Right ventricle myocardium inferior (tissue), 1 donor: ENCODE results near the gene ANKAR. TPM values are rescaled to one million over a fixed set of nuclear protein-coding genes. Genes with fewer than 3 reads are reported as not detected.
"Not testable (repeated sequence)": the region's sequence is repeated elsewhere in the genome, so short reads cannot be mapped to it uniquely, and the experiment has no call there.

ENCODE experiments used
- ATAC-seq: fragments of 200-7000 bp; cut with Tn5 transposase; one replicate; pipeline ENCODE4 v1.9.1; 2020; ENCODE audit warnings: mild to moderate bottlenecking, moderate library complexity
- DNase-seq: peaks from one replicate; pipeline ENCODE4 v3.0.0; 2021; ENCODE audit errors: missing footprints
- intact Hi-C: fragments of 100-400 bp; cut with DNase I; formaldehyde crosslinking; loops from one replicate; pipeline ENCODE4 v1.11.0; 2022
- total RNA-seq: library from RNA; stranded (reverse); fragmentation: NEBNext Ultra II Directional; extraction: Animal tissue kit (Norgen Biotek cat#: 25700); gene quantifications from one replicate; pipeline ENCODE4 v1.2.1, GENCODE V29; 2021
- donor health status: DM: no; HTN: yes; CAD: no; lungs with severe emphysema.

Gene ANKAR
- total RNA-seq, 1 donor from 2014 or later = 6.0 TPM

DNA sequence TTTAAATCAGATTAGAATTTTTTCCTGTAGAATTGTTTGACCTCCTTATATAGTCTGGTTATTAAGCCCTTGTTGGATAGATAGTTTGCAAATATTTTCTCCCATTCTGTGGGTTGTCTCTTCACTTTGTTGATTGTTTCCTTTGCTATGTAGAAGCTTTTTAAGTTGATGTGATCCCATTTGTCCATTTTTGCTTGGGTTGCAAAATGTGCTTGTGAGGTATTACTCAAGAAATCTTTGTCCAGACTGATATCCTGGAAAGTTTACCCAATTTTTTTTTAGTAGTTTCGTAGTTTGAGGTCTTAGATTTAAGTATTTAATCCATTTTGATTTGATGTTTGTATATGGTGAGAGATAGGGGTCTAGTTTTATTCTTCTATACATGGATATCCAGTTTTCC is 13.3 kb downstream of the ANKAR start:
- intact Hi-C loops, DNase-seq, ATAC-seq: not testable (repeated sequence)

DNA sequence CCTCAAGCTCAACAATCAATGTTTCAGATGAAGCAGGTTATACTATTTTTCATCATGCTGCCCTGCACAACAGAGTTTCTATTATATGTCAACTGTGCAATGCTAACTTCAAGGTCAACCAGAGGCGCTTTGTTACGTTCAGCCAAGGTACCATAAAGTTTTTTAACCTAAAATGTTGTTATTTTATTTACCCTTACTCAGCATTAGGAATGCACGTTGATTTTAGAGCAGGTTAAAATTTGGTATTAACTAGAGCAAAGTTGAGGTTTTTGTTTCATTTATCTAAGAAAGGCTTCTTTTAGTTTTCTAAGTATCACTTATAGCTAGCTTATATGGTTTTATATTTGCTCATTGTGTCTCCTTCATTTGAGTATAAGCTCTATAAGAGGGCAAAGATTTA is 21.8 kb downstream of the ANKAR start:
- ATAC-seq = no peak
- DNase-seq = no peak
- intact Hi-C loops = no loop called here

DNA sequence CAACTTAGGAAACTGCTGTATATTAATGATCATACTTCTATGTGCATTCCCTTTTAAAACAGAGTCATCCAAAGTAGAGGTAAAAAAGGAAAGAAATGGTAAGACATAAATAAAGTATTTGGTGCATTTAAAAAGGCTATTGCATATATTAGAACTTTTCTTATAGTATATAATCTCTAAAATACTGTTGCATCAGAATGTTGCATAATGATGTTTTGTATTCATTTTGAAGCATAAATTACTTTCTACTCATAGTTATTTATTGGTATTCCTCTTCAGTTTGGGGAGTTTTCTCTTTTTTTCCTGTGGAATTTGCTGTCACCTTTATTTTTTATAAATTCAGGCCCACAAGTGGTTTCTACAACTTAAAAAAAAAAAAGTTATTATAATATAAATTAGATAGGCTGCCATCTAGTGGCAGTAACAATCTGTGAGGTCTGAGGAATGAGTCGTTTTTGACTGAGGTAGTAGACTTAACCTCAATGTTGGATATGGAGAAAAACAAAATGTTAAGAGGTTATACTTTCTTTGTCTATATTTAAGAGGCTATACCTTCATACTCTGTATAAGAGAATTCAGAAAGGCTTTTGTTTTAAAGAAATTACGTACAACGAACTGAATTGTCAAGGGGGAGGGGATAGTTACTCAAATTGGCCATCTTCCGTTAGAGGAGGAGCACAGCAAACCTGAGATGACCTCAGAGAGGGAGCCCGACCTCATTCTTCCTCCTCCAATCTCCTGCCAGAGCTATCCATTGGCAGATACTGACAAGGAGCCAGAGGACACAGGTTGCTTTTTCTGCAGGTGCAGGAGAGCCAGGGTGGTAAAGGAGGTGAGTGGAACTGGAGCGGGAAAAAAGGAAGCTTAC is 23.8 kb downstream of the ANKAR start:
- intact Hi-C loops = loop anchor here (1.0 kb wide), 1 partner anchor 37 kb away; the partner anchor contains the start of gene ASNSD1
- DNase-seq = no peak
- ATAC-seq = peak; percentile 54

DNA sequence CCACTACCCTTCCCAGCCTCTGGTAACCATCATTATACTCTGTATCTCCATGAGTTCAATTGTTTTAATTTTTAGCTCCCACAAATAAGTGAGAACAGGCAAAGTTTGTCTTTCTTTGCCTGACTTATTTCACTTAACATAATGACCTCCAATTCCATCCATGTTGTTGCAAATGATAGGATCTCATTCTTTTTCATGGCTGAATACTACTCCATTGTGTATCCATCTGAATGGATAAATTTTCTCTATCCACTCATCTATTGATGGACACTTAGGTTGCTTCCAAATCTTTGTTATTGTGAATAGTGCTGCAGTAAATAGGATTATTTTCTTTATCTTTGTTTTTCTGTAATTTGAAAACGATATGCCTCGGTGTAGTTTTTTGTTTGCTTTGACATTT is 26.2 kb downstream of the ANKAR start:
- no peak for DNase-seq

DNA sequence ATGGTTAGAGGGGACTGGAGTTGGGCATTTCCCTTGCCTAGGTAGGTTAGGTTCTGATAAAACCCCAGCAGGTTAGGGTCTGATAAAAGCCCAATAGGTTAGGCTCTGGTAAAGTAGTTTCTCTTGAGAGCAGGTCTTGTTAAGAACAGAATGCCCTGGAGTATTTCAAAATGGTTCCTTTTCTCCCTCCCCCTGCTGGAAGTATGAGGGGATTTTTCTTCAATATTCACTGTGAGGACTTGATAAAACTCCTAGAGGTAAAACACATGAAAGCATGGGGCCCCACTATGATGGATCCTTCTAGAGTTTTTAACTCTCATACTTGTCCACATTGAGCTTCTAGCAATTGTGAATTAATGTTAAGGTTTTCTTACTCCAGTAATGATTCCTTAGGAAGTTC is 27.6 kb downstream of the ANKAR start:
- DNase-seq (no peak), ATAC-seq (no peak)
- intact Hi-C loops = no loop called here

More for the DNA sequence above, 26.2 kb downstream of the ANKAR start:
- no peak for ATAC-seq
- intact Hi-C loops = no loop called here

DNA sequence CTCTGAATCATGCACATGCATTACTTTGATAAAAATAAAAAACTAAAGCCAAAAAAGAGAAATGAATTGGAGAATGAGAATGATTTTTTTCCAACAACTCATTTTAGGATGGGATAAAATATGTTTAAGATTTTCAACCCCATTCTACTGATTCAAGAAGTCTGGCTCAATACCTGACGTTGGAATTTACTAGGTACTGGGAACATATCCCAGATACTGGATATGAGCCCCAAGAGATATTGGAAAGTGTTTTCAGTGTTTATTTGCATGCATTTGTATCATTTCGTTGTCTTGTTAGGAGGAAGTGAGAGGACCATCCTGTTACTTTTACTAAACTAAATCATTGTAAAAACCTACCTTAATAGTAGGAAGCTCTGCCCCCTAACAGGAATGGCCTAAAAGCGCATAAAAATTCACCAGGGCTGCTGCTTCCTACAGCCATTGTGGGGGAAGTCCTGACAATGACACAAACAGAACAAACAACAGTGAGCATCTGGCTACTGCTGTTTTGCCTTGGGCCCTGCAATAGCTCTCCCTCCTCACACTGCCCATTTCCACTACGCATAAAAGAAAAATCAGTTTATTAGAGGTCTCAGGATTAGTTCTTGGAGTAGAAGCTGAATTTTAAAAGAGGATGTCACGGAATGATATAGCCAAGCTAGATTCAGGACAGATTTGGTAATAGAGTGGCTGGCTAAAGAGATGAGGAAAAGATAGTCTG is 35.2 kb downstream of the ANKAR start:
- DNase-seq (no peak), ATAC-seq (no peak)
- intact Hi-C loops = no loop called here

DNA sequence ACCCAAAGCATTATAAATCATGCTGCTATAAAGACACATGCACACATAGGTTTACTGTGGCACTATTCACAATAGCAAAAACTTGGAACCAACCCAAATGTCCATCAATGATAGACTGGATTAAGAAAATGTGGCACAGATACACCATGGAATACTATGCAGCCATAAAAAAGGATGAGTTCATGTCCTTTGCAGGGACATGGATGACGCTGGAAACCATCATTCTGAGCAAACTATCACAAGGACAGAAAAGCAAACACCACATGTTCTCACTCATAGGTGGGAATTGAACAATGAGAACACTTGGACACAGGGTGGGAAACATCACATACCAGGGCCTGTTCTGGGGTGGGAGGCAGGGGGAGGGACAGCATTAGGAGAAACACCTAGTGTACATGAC is 43.1 kb downstream of the ANKAR start:
- intact Hi-C loops, ATAC-seq, DNase-seq: not testable (repeated sequence)

DNA sequence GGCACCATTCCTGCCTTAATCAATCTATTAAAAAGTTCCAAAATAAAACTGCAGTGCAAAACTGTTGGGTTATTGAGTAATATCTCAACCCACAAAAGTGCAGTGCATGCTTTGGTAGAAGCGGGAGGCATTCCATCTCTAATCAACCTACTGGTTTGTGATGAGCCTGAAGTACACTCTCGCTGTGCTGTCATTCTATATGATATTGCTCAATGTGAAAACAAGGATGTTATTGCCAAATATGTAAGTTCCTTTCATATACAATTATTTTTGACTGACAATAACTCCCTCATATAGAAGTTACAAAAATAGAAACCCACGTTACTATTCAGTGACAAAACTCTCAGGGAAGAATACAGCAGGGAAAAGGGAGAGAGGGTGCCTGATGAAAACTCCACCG is 45.1 kb downstream of the ANKAR start:
- ATAC-seq (no peak), DNase-seq (no peak)
- intact Hi-C loops = no loop called here

DNA sequence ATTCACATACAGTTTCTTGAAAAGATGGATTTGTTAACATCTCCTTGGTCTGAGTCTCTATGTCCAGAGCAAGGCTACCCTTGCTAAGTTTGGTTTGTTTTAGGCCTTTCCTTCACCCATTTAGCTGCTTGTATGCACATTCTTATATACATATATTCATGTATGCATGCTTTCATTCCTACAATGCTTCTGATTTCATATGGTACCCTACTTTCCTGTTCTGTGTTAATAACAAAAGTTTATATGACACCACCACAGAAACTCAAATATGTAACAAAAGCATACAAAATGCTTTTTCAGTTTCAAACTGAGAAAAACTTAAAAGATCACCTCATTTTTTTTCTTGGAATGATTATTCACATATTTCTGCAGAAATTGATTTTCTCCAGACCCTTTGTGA is 48.7 kb downstream of the ANKAR start:
- intact Hi-C loops = no loop called here
- ATAC-seq (no peak), DNase-seq (no peak)

Other genes starting within 250 kb of the ANKAR start
- gene WDR75, start 233.2 kb upstream of the ANKAR start, total RNA-seq = 16.5 TPM
- gene SLC40A1, start 93.9 kb upstream of the ANKAR start, total RNA-seq = 51.0 TPM
- gene ASNSD1, start 13.2 kb upstream of the ANKAR start, total RNA-seq = 35.2 TPM
- gene OSGEPL1, start 88.1 kb downstream of the ANKAR start, total RNA-seq = 8.7 TPM
- 21.9 TPM for gene ORMDL1, start 109.7 kb downstream of the ANKAR start, total RNA-seq
- gene PMS1, start 109.8 kb downstream of the ANKAR start, total RNA-seq = 15.1 TPM